Suprapubic skin (tissue), 4 donors: Measurements from ENCODE around the gene DSCAML1.

Experiments
- CTCF ChIP-seq, 2 donors: fragments of 200-600 bp in 1 of 2; fragments of 450-650 bp in 1 of 2; sonication (generic) in 1 of 2; IDR thresholded peaks; one replicate each; pipeline ENCODE4 v1.5.1; 2016 to 2019; ENCODE audit warnings: antibody characterized with exemption in 2 of 2, mild to moderate bottlenecking in 1 of 2, moderate library complexity in 1 of 2
- EP300 ChIP-seq: sonication (generic); formaldehyde crosslinking; IDR thresholded peaks from one replicate; pipeline ENCODE4 v1.6.1; 2017; ENCODE audit warnings: antibody characterized with exemption
- POLR2A ChIP-seq, 2 donors: fragments of 450-650 bp; IDR thresholded peaks; one replicate each; pipeline ENCODE4 v1.6.1; 2017; ENCODE audit warnings: antibody characterized with exemption in 2 of 2, mild to moderate bottlenecking in 2 of 2, moderate library complexity in 2 of 2
- POLR2AphosphoS5 ChIP-seq, 3 donors: sonication (generic); formaldehyde crosslinking; IDR thresholded peaks; one replicate each; pipeline ENCODE4 v1.6.1; 2017; ENCODE audit warnings: antibody characterized with exemption in 3 of 3

DNA sequence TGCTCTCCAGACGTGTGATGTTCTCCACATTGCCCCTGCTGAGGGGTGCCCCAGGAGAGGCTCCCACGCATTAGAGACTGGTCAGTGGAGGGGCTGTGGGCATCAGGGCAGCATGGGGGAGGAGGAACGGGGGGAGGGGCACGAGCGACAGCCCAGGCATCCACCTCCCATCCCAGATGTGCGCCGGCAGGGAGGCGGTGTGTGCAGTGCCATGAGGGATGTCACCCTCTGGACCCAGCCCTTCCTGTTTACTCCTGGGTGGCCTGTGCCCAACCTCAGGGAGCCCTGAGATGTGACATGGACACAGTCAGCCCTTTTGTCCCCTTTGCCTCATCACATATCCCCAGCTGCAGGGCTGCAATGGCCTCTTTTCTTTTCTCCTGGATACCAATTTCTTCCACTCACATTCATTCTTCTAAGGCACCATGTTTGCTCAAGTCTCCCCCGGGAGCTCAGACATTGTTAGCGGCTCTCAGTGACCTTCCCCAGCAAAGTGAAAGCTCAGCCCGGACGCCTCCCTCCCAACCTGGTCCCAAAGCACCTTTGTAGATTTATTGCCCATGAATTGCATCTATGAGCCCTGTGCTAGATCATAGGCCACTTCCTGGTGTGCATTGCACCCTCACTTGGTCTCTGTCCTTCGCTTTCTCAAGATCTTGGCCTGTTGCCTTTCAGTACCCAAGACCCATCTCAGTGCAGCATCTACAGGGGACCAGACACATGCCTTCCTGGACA is 318.7 kb downstream of the DSCAML1 start:
- no peak for TF ChIP-seq CTCF (IDR thresholded peaks at IDR 0.05)
- TF ChIP-seq POLR2A (IDR thresholded peaks at IDR 0.05) = no peak
- no peak for TF ChIP-seq EP300
- TF ChIP-seq POLR2AphosphoS5 (IDR thresholded peaks at IDR 0.05) = no peak
